Activated naive CD8-positive, alpha-beta T cell treated with anti-CD3 and anti-CD28 coated beads, Interleukin-2, amount 50 U/mL, for 24 hours (primary cell): ENCODE measurements around the gene C11orf68.

ENCODE experiments used
- ATAC-seq: fragments of 150-1000 bp; cut with Tn5 transposase; one replicate; pipeline ENCODE4 v1.10.0; 2021
- DNase-seq: peaks from one replicate; pipeline ENCODE4 v3.0.0; 2021
- H3K27ac Mint-ChIP-seq: one replicate; pipeline ENCODE4 v1.8.0; 2021; ENCODE audit warnings: mild to moderate bottlenecking, mixed read lengths
- H3K27me3 Mint-ChIP-seq: one replicate; pipeline ENCODE4 v1.8.0; 2021; ENCODE audit warnings: mixed read lengths
- H3K36me3 Mint-ChIP-seq: one replicate; pipeline ENCODE4 v1.8.0; 2021; ENCODE audit warnings: low read depth, mixed read lengths
- H3K4me1 Mint-ChIP-seq: one replicate; pipeline ENCODE4 v1.8.0; 2021; ENCODE audit warnings: mixed read lengths
- H3K4me3 Mint-ChIP-seq: one replicate; pipeline ENCODE4 v1.8.0; 2021; ENCODE audit warnings: mild to moderate bottlenecking, moderate library complexity, mixed read lengths
- H3K9me3 Mint-ChIP-seq: one replicate; pipeline ENCODE4 v1.8.0; 2021; ENCODE audit warnings: mixed read lengths

C11orf68 gene

DNA sequence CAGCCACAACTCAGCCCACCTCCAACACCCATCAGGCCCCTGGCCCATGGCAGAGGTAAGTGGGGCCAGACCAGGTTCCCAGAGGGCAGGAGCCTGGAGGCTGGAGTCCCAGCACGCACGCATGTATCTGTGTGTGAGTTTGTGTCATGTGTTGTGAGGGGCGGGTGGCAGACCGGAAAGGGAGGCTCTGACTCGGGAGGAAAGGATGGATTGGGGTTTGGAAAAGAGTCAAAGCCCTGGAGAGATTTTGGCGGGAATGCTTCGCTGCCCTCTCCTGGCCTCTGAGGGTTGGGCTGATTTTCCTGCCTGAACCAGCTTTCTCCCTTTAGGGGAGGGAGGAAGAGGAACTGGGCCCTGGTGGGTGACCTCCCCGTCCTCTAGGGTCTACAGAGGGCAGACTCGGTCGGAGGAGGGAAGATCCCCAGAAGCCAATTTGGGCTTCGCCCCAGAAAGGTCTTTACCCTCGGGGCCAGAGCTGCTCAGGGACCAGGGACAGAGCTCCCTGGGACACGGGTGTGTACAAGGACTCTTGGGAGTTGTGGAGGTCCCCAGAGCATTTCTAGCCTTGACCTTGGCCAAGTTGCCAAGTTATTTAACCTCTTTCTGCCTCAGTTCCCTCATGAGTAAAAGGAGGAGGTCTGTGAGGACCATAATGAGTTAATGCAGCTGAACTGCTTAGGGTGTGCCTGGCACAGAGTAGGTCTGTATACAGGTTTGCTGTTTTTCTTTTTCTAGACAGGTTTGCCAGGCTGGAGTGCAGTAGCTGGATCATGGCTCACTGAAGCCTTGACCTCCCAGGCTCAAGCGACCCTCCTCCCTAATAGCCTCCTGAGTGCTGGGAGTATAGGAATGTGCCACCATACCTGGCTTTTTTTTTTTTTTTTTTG lies 6.9 kb downstream of the C11orf68 start:
- Mint-ChIP-seq H3K9me3 (no peaks in the 10 kb centered on the region), H3K27ac (peak overlapping the region; percentile 54), H3K27me3 (no peaks in the 10 kb centered on the region), H3K4me1 (peaks cover 37% of the 10 kb centered on the region), H3K36me3 (no peaks in the 10 kb centered on the region), H3K4me3 (no peak overlapping the region)
- DNase-seq = no peak
- ATAC-seq = no peak

DNA sequence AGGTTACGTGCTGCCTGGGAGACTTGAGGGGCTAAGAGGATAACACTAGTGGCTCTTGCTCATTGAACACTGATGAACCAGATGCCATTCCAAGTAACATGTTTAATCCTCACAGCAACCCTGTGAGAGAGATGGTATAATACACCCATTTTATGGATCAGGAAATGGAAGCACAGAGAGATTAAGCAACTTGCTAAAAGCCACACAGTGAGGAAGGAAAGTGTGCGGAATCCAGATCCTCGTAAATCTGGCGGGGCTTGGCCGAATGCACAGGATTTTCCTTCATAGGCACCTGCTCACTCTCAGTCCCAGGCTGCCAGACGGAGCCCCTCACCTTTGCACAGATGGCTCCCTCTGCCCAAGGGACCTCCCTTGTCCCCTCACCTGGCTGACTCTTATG lies 11.0 kb downstream of the C11orf68 start:
- Mint-ChIP-seq H3K36me3 (no peaks in the 10 kb centered on the region), H3K27ac (no peak overlapping the region), H3K9me3 (no peaks in the 10 kb centered on the region), H3K4me3 (no peak overlapping the region), H3K4me1 (peaks cover 12% of the 10 kb centered on the region), H3K27me3 (peaks cover 6% of the 10 kb centered on the region)
- DNase-seq = no peak
- no peak for ATAC-seq

DNA sequence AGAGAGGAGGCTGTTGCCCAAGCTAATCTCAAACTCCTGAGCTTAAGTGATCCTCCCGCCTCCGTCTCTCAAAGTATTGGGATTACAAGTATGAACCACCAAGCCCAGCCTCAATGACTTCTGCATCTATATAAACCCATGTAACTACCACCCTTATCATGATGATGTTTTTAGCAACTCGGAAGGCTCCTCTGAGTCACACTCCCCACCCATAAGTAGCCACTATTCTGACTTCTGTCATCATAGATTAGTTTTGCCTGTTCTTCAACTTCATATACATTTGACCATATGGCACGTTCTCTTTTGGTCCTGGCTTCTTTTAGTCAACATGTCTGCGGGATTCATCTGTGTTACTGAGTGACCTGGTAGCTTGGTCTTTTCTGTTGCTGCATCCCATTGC lies 12.3 kb downstream of the C11orf68 start:
- no peak overlapping the region for H3K27ac Mint-ChIP-seq

DNA sequence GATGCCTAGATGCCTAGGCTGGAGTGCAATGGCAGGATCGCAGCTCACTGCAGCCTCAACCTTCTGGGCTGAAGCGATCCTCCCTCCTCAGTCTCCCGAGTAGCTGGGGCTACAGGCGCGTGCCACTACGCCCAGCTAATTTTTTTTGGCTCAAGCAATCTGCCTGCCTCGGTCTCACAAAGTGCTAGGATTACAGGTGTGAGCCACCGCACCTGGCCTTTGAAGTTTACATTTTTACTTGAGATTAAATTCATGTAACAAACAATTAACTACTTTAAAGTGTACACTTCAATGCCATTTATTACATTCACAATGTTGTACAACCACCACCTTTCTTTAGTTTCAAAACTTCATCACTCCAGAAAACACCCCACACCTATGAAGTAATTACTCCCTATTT lies 15.1 kb downstream of the C11orf68 start:
- Mint-ChIP-seq H3K36me3 (peaks cover 3% of the 10 kb centered on the region), H3K27me3 (peaks cover 8% of the 10 kb centered on the region)
- no peak for ATAC-seq

More for the DNA sequence above, 12.3 kb downstream of the C11orf68 start:
- Mint-ChIP-seq H3K4me1 (peaks cover 14% of the 10 kb centered on the region), H3K4me3 (no peak overlapping the region), H3K36me3 (no peaks in the 10 kb centered on the region), H3K9me3 (no peaks in the 10 kb centered on the region), H3K27me3 (peaks cover 6% of the 10 kb centered on the region)
- DNase-seq (no peak), ATAC-seq (peak; percentile 39)

DNA sequence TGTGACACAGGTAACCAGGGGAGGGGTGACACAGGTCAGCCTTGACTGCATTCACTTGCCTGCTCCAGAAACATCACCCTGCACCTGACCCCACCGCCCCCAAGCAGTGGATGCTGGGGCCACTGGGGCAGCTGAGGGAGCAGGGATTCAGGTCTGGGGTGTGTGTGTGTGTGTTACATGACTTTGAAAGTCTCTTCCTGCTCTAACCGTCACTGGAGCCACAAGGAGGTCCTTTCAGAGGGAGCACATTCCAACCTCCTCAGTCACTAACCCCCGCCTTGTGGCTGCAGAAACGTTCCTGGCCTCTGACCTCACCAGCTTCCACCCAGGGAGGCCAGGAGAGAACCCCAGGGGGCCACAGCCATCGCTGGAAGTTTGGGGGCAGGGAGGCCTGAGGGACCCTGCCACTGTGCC lies 15.8 kb downstream of the C11orf68 start:
- Mint-ChIP-seq H3K4me1 (peaks cover 20% of the 10 kb centered on the region), H3K36me3 (peaks cover 7% of the 10 kb centered on the region), H3K4me3 (no peak overlapping the region), H3K27me3 (peaks cover 8% of the 10 kb centered on the region), H3K27ac (no peak overlapping the region), H3K9me3 (no peaks in the 10 kb centered on the region)
- ATAC-seq = no peak
- no peak for DNase-seq

More for the DNA sequence above, 15.1 kb downstream of the C11orf68 start:
- H3K4me1 Mint-ChIP-seq = peaks cover 14% of the 10 kb centered on the region
- no peak overlapping the region for H3K4me3 Mint-ChIP-seq
- no peak for DNase-seq
- no peaks in the 10 kb centered on the region for H3K9me3 Mint-ChIP-seq
- no peak overlapping the region for H3K27ac Mint-ChIP-seq

DNA sequence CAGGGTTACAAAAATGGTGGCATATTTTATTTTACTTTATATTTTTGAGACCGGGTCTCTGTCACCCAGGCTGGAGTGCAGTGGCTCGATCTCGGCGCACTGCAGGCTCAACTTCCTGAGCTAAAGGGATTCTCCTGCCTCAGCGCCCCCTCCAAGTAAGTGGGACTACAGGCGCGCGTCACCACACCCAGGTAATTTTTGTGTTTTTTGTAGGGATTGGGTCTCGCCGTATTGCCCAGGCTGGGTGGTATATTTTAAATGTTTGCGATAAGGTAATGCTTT lies 18.0 kb downstream of the C11orf68 start:
- H3K9me3 Mint-ChIP-seq = no peaks in the 10 kb centered on the region
- peaks cover 6% of the 10 kb centered on the region for H3K27me3 Mint-ChIP-seq
- no peak for ATAC-seq
- peak overlapping the region; percentile 73 for H3K27ac Mint-ChIP-seq
- peaks cover 23% of the 10 kb centered on the region for H3K36me3 Mint-ChIP-seq
- no peak for DNase-seq
- H3K4me1 Mint-ChIP-seq = peaks cover 39% of the 10 kb centered on the region
- peak overlapping the region; percentile 51 for H3K4me3 Mint-ChIP-seq

DNA sequence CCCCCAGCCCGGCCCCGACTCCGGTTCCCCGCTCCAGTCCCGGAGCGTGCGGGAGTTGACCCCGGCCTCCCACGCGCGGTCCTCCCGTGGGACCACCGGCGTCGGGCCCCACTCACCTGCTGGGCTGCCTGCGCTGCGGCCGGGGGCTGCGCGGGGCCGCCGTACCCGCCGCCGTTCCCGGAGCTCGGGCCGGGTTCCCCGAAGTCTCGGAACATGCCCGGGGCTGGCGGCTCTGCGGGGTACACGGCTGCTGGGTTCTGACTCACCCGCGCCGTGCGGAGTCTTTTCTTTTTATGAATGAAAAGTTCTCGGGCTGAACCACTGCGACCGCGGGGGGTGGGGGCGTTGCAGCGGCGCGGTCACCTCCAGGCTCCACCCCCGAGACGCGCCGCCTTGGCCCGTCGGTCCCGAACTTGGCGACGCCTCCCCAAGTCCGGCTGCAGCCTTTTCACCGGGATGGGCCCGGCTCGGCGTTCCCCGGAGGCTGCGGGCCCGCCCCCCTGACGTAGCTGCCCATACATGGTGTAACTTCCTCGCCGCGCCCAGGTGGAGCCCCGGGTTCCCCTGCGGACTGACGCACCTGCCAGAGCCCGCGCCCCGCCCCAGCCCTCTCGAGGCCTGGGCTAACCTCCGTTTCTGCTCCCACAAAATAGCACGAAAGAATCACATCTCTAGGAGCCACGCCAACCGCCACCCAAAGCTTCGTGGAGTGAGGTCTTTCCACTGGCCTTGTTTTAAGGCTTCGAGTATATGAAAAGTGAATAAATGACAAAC lies 18.6 kb downstream of the C11orf68 start, which contains the start of gene FOSL1:
Gene FOSL1 (minus strand): TSS at position 264 of the 774 bp plus-strand sequence. CDS start 49 bp downstream, at position 215.
- DNase-seq = peak; percentile 95
- Mint-ChIP-seq H3K9me3 (no peaks in the 10 kb centered on the region), H3K4me3 (peak within 1 kb of the TSS; percentile 88), H3K4me1 (peaks cover 44% of the 10 kb centered on the region), H3K27ac (peak within 1 kb of the TSS; percentile 82), H3K27me3 (peaks cover 6% of the 10 kb centered on the region), H3K36me3 (peaks cover 29% of the 10 kb centered on the region)
- peak; percentile 90 for ATAC-seq

DNA sequence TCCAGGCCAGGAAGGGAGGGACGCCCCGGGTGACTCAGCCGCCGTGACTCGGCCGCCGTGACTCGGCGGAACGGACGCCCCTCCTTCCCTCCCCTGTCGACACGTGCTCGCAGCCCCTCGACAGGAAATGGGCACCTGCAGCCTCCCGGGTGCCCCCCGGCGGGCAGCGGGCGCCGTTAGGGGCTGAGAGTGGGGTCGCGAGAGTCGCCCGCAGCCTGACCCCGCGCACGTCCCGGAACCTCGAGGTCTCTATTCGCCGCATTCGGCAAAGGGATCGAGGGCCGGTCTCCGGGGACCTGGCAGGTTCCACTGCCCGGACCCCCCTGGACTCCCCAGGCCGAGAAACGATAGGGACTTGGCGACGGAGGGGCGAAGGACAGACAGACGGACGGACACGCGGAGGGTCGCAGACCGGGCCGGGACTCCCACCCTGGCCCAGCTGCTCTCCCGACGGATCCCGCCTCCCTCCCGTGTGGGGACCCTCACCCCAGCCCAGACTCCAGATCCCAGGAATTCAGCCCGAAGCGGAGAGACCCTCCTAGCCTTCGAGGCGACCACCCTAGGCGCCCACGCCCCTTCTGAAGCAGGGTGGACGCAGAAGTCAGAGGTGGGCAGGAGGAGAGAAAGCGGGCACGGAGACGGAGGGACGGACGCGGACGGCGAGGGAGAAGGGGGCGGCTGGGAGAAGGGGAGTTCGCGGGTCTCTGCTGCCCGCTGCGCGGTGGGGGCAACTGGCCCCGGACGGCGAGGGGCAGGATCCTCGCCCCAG lies 19.3 kb downstream of the C11orf68 start:
- peak overlapping the region; percentile 88 for H3K4me3 Mint-ChIP-seq

DNA sequence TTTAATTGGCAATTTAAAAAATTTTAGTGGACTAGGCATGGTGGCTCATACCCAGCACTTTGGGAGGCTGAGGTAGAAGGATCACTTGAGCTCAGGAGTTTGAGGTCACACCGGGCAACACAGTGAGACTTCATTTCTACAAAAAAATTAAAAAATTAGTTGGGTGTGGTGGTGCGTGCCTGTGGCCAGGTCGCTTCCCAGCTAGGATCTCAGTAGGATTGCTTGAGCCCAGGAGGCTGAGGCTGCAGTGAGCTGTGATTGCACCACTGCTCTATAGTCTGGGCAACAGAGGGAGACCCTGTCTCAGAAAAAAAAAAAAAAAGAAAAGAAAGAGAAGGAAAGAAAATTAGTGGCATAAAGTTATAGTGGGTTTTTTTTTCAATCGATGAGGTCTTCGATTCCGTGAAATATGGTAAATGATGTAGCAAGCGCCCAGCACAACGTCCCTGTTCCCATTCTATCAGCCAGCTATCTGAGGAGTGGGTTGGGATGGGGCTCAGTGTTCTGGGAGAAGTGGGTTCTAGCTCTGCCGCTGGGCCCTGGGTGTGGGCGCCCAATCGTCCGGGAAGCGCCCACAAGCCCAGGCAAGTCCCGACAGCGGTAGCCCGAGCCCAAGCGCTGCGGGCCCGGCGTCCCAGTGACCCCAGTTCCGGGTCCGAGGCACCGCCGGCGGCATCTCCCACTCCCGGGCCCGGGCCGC lies 20.1 kb downstream of the C11orf68 start:
- Mint-ChIP-seq H3K4me1 (peaks cover 55% of the 10 kb centered on the region), H3K4me3 (peak overlapping the region; percentile 88), H3K27ac (peak overlapping the region; percentile 75), H3K36me3 (peaks cover 35% of the 10 kb centered on the region), H3K27me3 (peaks cover 3% of the 10 kb centered on the region), H3K9me3 (no peaks in the 10 kb centered on the region)
- DNase-seq (no peak), ATAC-seq (no peak)

More for the DNA sequence above, 19.3 kb downstream of the C11orf68 start:
- H3K27me3 Mint-ChIP-seq = peaks cover 6% of the 10 kb centered on the region
- peaks cover 31% of the 10 kb centered on the region for H3K36me3 Mint-ChIP-seq
- ATAC-seq = peak; percentile 48
- H3K9me3 Mint-ChIP-seq = no peaks in the 10 kb centered on the region
- DNase-seq = peak; percentile 85
- H3K4me1 Mint-ChIP-seq = peaks cover 49% of the 10 kb centered on the region
- peak overlapping the region; percentile 82 for H3K27ac Mint-ChIP-seq

DNA sequence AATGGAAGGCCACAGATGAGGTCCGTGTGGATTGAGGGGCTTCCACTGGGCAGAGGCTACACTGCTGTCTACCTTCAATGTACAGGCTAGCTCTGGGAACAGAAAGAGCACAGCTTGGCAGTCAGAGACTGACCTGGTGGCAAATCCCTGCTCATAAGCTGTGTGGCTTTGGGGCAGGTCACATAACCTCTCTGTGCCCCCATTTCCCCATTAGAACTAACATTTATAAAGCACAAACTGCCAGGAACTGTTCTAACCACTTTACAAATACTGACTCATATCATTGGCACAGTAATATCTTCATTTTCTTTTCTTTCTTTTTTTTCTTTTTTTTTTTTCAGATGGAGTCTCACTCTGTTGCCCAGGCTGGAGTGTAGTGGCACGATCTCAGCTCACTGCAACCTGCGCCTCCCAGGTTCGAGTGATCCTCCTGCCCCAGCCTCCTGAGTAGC lies 21.8 kb downstream of the C11orf68 start:
- DNase-seq = no peak
- peak overlapping the region; percentile 68 for H3K4me3 Mint-ChIP-seq
- no peaks in the 10 kb centered on the region for H3K9me3 Mint-ChIP-seq
- peaks cover 45% of the 10 kb centered on the region for H3K36me3 Mint-ChIP-seq
- H3K27me3 Mint-ChIP-seq = peaks cover 2% of the 10 kb centered on the region
- ATAC-seq = no peak
- H3K4me1 Mint-ChIP-seq = peaks cover 68% of the 10 kb centered on the region
- peak overlapping the region; percentile 73 for H3K27ac Mint-ChIP-seq

DNA sequence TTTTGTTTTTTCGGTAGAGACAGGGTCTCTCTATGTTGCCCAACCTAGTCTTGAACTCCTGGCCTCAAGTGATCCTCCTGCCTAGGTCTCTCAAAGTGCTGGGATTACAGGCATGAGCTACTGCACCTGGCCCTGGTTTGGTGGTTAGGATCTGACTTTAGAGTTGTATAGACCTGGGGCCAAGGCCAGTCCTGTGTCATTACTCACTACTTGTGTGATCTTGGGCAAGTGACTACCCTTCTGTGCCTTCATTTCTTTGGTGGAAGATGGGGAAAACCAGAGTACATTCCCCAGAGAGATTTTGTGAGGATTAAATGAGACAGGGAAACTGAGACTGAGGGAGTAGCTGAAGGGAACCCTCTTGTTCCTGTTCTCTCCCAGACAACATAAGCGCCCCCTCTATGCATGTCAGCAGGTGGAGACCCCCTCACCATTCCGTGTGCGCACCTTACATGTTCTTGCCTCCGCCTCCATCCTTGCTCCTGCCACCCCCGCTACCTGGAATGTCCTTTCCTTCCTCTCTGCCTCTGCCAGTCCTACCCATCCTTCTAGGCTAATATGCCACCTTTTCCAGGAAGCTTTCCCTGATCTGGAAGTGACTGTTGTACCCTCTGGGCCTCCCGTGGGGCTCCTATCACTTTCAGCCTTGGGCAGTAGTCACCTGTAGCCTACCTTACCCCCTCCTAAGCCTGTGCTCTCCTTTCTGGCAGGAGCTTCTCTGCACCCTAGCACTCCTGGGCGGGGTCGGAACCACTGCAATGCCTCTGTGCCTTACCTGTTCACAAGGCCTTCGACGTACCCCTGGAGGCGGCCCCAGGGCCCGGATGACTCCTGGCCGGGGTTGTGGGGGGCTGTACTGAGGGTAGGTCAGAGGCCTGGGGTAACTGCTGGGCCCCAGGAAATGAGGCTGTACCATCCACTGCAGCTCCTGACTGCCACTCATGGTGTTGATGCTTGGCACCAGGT lies 22.5 kb downstream of the C11orf68 start:
- DNase-seq (peak; percentile 3), ATAC-seq (no peak)
- Mint-ChIP-seq H3K4me1 (peaks cover 67% of the 10 kb centered on the region), H3K9me3 (no peaks in the 10 kb centered on the region), H3K36me3 (peaks cover 47% of the 10 kb centered on the region), H3K4me3 (peak overlapping the region; percentile 68), H3K27me3 (peaks cover 2% of the 10 kb centered on the region), H3K27ac (peak overlapping the region; percentile 76)

DNA sequence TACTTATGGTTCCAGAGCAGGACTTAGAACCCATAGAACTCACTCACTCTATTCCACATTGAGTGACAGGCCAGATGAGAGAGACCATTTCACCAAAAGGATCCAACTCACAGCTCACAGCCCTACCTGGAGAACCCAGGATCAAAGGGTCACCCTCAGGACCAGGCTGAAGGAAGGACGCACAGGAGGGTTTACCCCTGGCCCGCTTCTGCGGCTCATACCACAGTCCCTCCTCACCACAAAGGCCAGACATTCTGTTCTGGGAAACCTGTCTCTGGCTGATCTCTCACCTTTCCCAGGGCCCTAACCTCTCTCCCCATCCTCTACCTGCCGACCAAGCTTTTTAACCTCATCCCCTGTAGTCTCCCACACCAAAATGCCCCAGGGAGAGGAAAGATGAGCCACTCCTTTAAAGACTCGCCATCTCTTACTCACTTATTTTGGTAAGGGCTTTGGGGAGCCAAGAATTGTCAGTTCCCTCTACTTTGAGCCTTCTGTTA lies 23.3 kb downstream of the C11orf68 start:
- H3K9me3 Mint-ChIP-seq = no peaks in the 10 kb centered on the region
- ATAC-seq (no peak), DNase-seq (peak; percentile 2)
- H3K27ac Mint-ChIP-seq = peak overlapping the region; percentile 76
- H3K36me3 Mint-ChIP-seq = peaks cover 47% of the 10 kb centered on the region
- peak overlapping the region; percentile 41 for H3K4me3 Mint-ChIP-seq
- H3K27me3 Mint-ChIP-seq = peaks cover under 1% of the 10 kb centered on the region
- peaks cover 65% of the 10 kb centered on the region for H3K4me1 Mint-ChIP-seq
